Suprapubic skin (tissue), 4 donors: ENCODE data around the gene BBC3.

ENCODE experiments used
- EP300 ChIP-seq: sonication (generic); formaldehyde crosslinking; IDR thresholded peaks from one replicate; pipeline ENCODE4 v1.6.1; 2017; ENCODE audit warnings: antibody characterized with exemption
- POLR2A ChIP-seq, 2 donors: fragments of 450-650 bp; IDR thresholded peaks; one replicate each; pipeline ENCODE4 v1.6.1; 2017; ENCODE audit warnings: antibody characterized with exemption in 2 of 2, mild to moderate bottlenecking in 2 of 2, moderate library complexity in 2 of 2
- POLR2AphosphoS5 ChIP-seq, 3 donors: sonication (generic); formaldehyde crosslinking; IDR thresholded peaks; one replicate each; pipeline ENCODE4 v1.6.1; 2017; ENCODE audit warnings: antibody characterized with exemption in 3 of 3
- TF ChIP-seq, protein P1 (sequence below), 2 donors: fragments of 200-600 bp in 1 of 2; fragments of 450-650 bp in 1 of 2; sonication (generic) in 1 of 2; IDR thresholded peaks; one replicate each; pipeline ENCODE4 v1.5.1; 2016 to 2019; ENCODE audit warnings: antibody characterized with exemption in 2 of 2, mild to moderate bottlenecking in 1 of 2, moderate library complexity in 1 of 2

DNA sequence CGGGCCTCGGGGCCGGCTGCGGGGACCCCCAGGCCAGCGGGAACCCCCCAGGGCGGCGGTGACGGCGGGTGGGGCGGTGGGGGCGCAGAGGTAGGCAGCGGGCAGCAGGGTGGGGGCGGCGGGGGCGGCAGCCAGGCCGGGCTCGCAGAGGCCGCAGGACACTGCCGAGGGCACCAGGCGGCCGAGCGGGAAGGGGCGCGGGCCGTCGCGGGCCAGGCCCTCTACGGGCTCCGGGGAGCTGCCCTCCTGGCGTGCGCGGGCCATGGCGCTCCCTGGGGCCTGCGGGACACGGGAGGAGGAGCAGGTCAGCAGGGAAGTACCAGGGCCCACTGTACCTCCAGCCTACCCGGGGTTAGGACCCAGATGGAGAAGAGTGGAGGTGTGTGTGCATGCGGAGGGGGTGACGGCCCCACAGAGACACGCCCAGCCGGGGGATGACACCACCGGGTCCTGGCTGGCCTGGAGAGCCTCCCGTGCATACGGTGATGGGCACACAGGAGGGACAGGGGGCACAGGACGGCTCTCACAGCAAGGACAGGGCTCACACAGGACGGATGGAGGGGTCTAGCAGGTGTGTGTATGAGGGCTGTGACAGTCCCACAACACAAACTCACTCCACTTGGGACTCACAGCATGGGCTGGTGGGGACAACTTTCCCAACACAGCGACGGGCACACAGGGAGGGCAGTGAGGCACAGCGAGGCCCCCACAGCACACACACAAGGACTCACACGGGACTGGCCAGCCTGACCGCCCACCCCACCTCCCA, 2.6 kb downstream of the BBC3 start:
- TF ChIP-seq, protein P1, sequence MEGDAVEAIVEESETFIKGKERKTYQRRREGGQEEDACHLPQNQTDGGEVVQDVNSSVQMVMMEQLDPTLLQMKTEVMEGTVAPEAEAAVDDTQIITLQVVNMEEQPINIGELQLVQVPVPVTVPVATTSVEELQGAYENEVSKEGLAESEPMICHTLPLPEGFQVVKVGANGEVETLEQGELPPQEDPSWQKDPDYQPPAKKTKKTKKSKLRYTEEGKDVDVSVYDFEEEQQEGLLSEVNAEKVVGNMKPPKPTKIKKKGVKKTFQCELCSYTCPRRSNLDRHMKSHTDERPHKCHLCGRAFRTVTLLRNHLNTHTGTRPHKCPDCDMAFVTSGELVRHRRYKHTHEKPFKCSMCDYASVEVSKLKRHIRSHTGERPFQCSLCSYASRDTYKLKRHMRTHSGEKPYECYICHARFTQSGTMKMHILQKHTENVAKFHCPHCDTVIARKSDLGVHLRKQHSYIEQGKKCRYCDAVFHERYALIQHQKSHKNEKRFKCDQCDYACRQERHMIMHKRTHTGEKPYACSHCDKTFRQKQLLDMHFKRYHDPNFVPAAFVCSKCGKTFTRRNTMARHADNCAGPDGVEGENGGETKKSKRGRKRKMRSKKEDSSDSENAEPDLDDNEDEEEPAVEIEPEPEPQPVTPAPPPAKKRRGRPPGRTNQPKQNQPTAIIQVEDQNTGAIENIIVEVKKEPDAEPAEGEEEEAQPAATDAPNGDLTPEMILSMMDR (IDR thresholded peaks at IDR 0.05): no peak
- no peak for TF ChIP-seq EP300
- TF ChIP-seq POLR2AphosphoS5 (IDR thresholded peaks at IDR 0.05): no peak
- no peak for TF ChIP-seq POLR2A (IDR thresholded peaks at IDR 0.05)
